Activated B cell treated with CpG ODN at 0.5 μM for 24 hours (primary cell): ENCODE measurements around the gene MS4A8. TPM values are rescaled to one million over a fixed set of nuclear protein-coding genes. Genes with fewer than 3 reads are reported as not detected.

Experiments
- ATAC-seq: fragments of 200-7000 bp; cut with Tn5 transposase; one replicate; pipeline ENCODE4 v1.10.0; 2021; ENCODE audit warnings: low read depth, mild to moderate bottlenecking, moderate library complexity
- CTCF ChIA-PET: fragments of 350-600 bp; sonication (Branson Sonifier 250); formaldehyde crosslinking; loops from one replicate; lab custom pipeline; 2021; ENCODE audit warnings: antibody characterized with exemption; lab: Charles Lee
- POLR2A ChIA-PET: fragments of 350-600 bp; sonication (Branson Sonifier 250); formaldehyde crosslinking; loops from one replicate; lab custom pipeline; 2021; ENCODE audit warnings: antibody characterized with exemption; lab: Charles Lee
- DNase-seq: peaks from one replicate; pipeline ENCODE4 v3.0.0; 2022
- H3K27ac Mint-ChIP-seq: one replicate; pipeline ENCODE4 v1.8.0; 2020; ENCODE audit warnings: mixed read lengths
- H3K27me3 Mint-ChIP-seq: one replicate; pipeline ENCODE4 v1.8.0; 2021; ENCODE audit warnings: mixed read lengths
- H3K36me3 Mint-ChIP-seq: one replicate; pipeline ENCODE4 v1.8.0; 2021; ENCODE audit warnings: low read depth, mixed read lengths
- H3K4me1 Mint-ChIP-seq: one replicate; pipeline ENCODE4 v1.8.0; 2021; ENCODE audit warnings: mixed read lengths
- H3K4me3 Mint-ChIP-seq: one replicate; pipeline ENCODE4 v1.8.0; 2020; ENCODE audit warnings: mild to moderate bottlenecking, mixed read lengths
- H3K9me3 Mint-ChIP-seq: one replicate; pipeline ENCODE4 v1.8.0; 2020; ENCODE audit warnings: mixed read lengths
- CTCF ChIP-seq: fragments of 200-600 bp; IDR thresholded peaks from one replicate; pipeline ENCODE4 v1.8.0; 2022; ENCODE audit warnings: antibody characterized with exemption, mild to moderate bottlenecking
- intact Hi-C: fragments of 100-400 bp; cut with micrococcal nuclease; formaldehyde crosslinking; loops from one replicate; pipeline ENCODE4 v1.15.1; 2024
- total RNA-seq: library from RNA; stranded (reverse); gene quantifications from 2 replicates; pipeline ENCODE4 v1.2.3, GENCODE V29; 2022

The MS4A8 gene
- total RNA-seq, 1 donor from 2014 or later, result not detected

GRCh38 chr11:60739114-60739513 is 39.7 kb downstream of the MS4A8 start:
- H3K27me3 Mint-ChIP-seq, result peaks cover 14% of the 10 kb centered on the region

GRCh38 chr11:60740573-60740972 is 41.2 kb downstream of the MS4A8 start:
- peaks cover 17% of the 10 kb centered on the region for H3K27me3 Mint-ChIP-seq
- H3K9me3 Mint-ChIP-seq, result peaks cover 3% of the 10 kb centered on the region
- ATAC-seq (no peak), DNase-seq (no peak)
- no peak for TF ChIP-seq CTCF
- no peak overlapping the region for H3K27ac Mint-ChIP-seq
- no peaks in the 10 kb centered on the region for H3K36me3 Mint-ChIP-seq
- ChIA-PET POLR2A (no interaction called here), CTCF (interaction anchor here (1.4 kb wide), 1 partner anchor 23 kb away, joined by 5 read pairs; no protein-coding TSS in a partner anchor)
- H3K4me1 Mint-ChIP-seq, result no peaks in the 10 kb centered on the region
- intact Hi-C loops, result no loop called here
- H3K4me3 Mint-ChIP-seq, result no peak overlapping the region

More at GRCh38 chr11:60739114-60739513, 39.7 kb downstream of the MS4A8 start:
- intact Hi-C loops, result no loop called here
- ChIA-PET POLR2A (no interaction called here), CTCF (no interaction called here)
- Mint-ChIP-seq H3K36me3 (no peaks in the 10 kb centered on the region), H3K4me3 (no peak overlapping the region), H3K4me1 (no peaks in the 10 kb centered on the region), H3K9me3 (no peaks in the 10 kb centered on the region), H3K27ac (no peak overlapping the region)
- ATAC-seq (no peak), DNase-seq (no peak)
- no peak for TF ChIP-seq CTCF

- ChIA-PET CTCF (interaction anchor here (1.4 kb wide), 1 partner anchor 22 kb away, joined by 5 read pairs; no protein-coding TSS in a partner anchor), POLR2A (no interaction called here)
- TF ChIP-seq CTCF, result no peak
- H3K4me1 Mint-ChIP-seq, result no peaks in the 10 kb centered on the region
- intact Hi-C loops, result no loop called here
- H3K27ac Mint-ChIP-seq, result no peak overlapping the region
- DNase-seq (no peak), ATAC-seq (no peak)
- no peaks in the 10 kb centered on the region for H3K36me3 Mint-ChIP-seq
- peaks cover 17% of the 10 kb centered on the region for H3K27me3 Mint-ChIP-seq
- H3K9me3 Mint-ChIP-seq, result peaks cover 3% of the 10 kb centered on the region
- H3K4me3 Mint-ChIP-seq, result no peak overlapping the region
Measured at GRCh38 chr11:60741421-60741820, 42.0 kb downstream of the MS4A8 start.

GRCh38 chr11:60743058-60743457 is 43.6 kb downstream of the MS4A8 start:
- ChIA-PET POLR2A (no interaction called here), CTCF (no interaction called here)
- TF ChIP-seq CTCF, result no peak
- no peak for ATAC-seq
- no peaks in the 10 kb centered on the region for H3K4me1 Mint-ChIP-seq
- intact Hi-C loops, result no loop called here
- no peak overlapping the region for H3K27ac Mint-ChIP-seq
- H3K4me3 Mint-ChIP-seq, result no peak overlapping the region
- peaks cover 12% of the 10 kb centered on the region for H3K27me3 Mint-ChIP-seq
- no peaks in the 10 kb centered on the region for H3K36me3 Mint-ChIP-seq
- H3K9me3 Mint-ChIP-seq, result peaks cover 3% of the 10 kb centered on the region
- DNase-seq, result no peak

- intact Hi-C loops, result no loop called here
- Mint-ChIP-seq H3K27me3 (peaks cover 7% of the 10 kb centered on the region), H3K4me1 (no peaks in the 10 kb centered on the region), H3K36me3 (no peaks in the 10 kb centered on the region), H3K27ac (no peak overlapping the region), H3K9me3 (peaks cover 3% of the 10 kb centered on the region), H3K4me3 (no peak overlapping the region)
- ATAC-seq (no peak), DNase-seq (no peak)
- TF ChIP-seq CTCF, result no peak
- POLR2A ChIA-PET, result no interaction called here
- CTCF ChIA-PET, result no interaction called here
Measured at GRCh38 chr11:60744114-60744513, 44.7 kb downstream of the MS4A8 start.
